Loucy (cell line): ENCODE results near the gene GLOD5.

ENCODE experiments used
- EZH2phosphoT487 ChIP-seq: fragments of 200-600 bp; IDR thresholded peaks from 2 replicates; pipeline ENCODE4 v1.6.1; 2018; ENCODE audit warnings: antibody characterized with exemption, mild to moderate bottlenecking, moderate library complexity, borderline replicate concordance
- TF ChIP-seq, protein P1 (sequence below): fragments of 200-600 bp; sonication (generic); conservative IDR thresholded peaks from 2 replicates; pipeline ENCODE4 v1.5.1; 2014; ENCODE audit warnings: mild to moderate bottlenecking, antibody characterized with exemption, low read length

DNA sequence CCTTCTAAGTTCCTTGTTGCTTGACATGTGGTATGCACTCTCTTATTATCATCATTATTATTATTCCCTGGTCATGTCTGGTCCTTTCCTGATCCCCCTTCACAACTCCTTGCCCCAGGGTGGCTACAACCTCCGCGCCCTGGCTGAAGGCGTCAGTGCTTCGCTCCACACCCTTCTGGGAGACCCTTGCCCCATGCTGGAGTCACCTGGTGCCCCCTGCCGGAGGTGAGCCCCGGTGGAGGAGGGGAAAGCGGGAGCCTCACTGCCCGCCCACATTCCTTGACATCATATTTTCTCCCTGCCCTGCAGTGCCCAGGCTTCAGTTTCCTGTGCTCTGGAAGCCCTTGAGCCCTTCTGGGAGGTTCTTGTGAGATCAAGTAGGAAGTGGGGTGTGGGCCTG is 53.7 kb downstream of the GLOD5 start:
- TF ChIP-seq, protein P1, sequence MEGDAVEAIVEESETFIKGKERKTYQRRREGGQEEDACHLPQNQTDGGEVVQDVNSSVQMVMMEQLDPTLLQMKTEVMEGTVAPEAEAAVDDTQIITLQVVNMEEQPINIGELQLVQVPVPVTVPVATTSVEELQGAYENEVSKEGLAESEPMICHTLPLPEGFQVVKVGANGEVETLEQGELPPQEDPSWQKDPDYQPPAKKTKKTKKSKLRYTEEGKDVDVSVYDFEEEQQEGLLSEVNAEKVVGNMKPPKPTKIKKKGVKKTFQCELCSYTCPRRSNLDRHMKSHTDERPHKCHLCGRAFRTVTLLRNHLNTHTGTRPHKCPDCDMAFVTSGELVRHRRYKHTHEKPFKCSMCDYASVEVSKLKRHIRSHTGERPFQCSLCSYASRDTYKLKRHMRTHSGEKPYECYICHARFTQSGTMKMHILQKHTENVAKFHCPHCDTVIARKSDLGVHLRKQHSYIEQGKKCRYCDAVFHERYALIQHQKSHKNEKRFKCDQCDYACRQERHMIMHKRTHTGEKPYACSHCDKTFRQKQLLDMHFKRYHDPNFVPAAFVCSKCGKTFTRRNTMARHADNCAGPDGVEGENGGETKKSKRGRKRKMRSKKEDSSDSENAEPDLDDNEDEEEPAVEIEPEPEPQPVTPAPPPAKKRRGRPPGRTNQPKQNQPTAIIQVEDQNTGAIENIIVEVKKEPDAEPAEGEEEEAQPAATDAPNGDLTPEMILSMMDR: no peak
- TF ChIP-seq EZH2phosphoT487: no peak
